OCI-LY7 (cell line): ENCODE data around the gene ELL.

Experiments
- EZH2phosphoT487 ChIP-seq: fragments of 200-600 bp; sonication (generic); IDR thresholded peaks from 2 replicates; pipeline ENCODE4 v1.6.1; 2018; ENCODE audit warnings: low read depth, borderline replicate concordance, mild to moderate bottlenecking, mixed run types, antibody characterized with exemption, low read length, moderate library complexity, mixed read lengths
- TF ChIP-seq, protein P1 (sequence below): fragments of 200-600 bp; sonication (generic); conservative IDR thresholded peaks from 2 replicates; pipeline ENCODE4 v1.5.1; 2014; ENCODE audit warnings: mild to moderate bottlenecking, antibody characterized with exemption, low read length, moderate library complexity, mixed read lengths

GRCh38 chr19:18541258-18541991 lies 19.6 kb upstream of the ELL start:
- TF ChIP-seq, protein P1, sequence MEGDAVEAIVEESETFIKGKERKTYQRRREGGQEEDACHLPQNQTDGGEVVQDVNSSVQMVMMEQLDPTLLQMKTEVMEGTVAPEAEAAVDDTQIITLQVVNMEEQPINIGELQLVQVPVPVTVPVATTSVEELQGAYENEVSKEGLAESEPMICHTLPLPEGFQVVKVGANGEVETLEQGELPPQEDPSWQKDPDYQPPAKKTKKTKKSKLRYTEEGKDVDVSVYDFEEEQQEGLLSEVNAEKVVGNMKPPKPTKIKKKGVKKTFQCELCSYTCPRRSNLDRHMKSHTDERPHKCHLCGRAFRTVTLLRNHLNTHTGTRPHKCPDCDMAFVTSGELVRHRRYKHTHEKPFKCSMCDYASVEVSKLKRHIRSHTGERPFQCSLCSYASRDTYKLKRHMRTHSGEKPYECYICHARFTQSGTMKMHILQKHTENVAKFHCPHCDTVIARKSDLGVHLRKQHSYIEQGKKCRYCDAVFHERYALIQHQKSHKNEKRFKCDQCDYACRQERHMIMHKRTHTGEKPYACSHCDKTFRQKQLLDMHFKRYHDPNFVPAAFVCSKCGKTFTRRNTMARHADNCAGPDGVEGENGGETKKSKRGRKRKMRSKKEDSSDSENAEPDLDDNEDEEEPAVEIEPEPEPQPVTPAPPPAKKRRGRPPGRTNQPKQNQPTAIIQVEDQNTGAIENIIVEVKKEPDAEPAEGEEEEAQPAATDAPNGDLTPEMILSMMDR = no peak
- no peak for TF ChIP-seq EZH2phosphoT487
